Peyer's patch (tissue), 4 donors: ENCODE results near the gene OSBPL7. TPM values are rescaled to one million over a fixed set of nuclear protein-coding genes. Genes with fewer than 3 reads are reported as not detected.
A peak's percentile ranks its signal among the peaks of the same experiment; 100 is the strongest.

Source experiments
- DNase-seq, 3 donors: peaks; one replicate each; pipeline ENCODE4 v3.0.0-alpha.2; 2017 to 2019
- H3K27ac ChIP-seq, 4 donors: fragments of 200-600 bp; sonication (generic); one replicate each; pipeline ENCODE4 v1.5.1; 2016 to 2019
- H3K27me3 ChIP-seq, 2 donors: fragments of 200-600 bp; sonication (generic); one replicate each; pipeline ENCODE4 v1.5.1; 2019
- H3K36me3 ChIP-seq, 3 donors: fragments of 200-600 bp; sonication (generic); one replicate each; pipeline ENCODE4 v1.5.1; 2016 to 2019
- H3K4me1 ChIP-seq, 4 donors: fragments of 200-600 bp; sonication (generic); one replicate each; pipeline ENCODE4 v1.5.1; 2016 to 2019
- H3K4me3 ChIP-seq, 4 donors: fragments of 200-600 bp; sonication (generic); 1 replicate in 3 of 4; 2 replicates in 1 of 4; pipeline ENCODE4 v1.5.1; 2016 to 2019; ENCODE audit warnings: mild to moderate bottlenecking in 1 of 4
- H3K9me3 ChIP-seq, 4 donors: fragments of 200-600 bp; sonication (generic); one replicate each; pipeline ENCODE4 v1.5.1; 2016 to 2019; ENCODE audit warnings: mild to moderate bottlenecking in 1 of 4
- CTCF ChIP-seq, 6 experiments: fragments of 450-650 bp in 4 of 6; fragments of 200-600 bp in 2 of 6; sonication (generic) in 1 of 6; IDR thresholded peaks; one replicate each; pipeline ENCODE4 v1.5.1; 2017 to 2019; ENCODE audit warnings: antibody characterized with exemption in 6 of 6, mild to moderate bottlenecking in 3 of 6, moderate library complexity in 1 of 6
- POLR2A ChIP-seq, 2 donors: fragments of 450-650 bp; IDR thresholded peaks; one replicate each; pipeline ENCODE4 v1.5.1; 2017; ENCODE audit warnings: antibody characterized with exemption in 2 of 2, mild to moderate bottlenecking in 2 of 2, moderate library complexity in 2 of 2
- total RNA-seq, 4 donors: library from RNA; depleted of rRNA; stranded (reverse); fragments of >200 nt; gene quantifications; one replicate each; pipeline ENCODE4 v1.1.0, GENCODE V29; 2016

OSBPL7 gene
- total RNA-seq, 4 donors from 2014 or later: 31.4 to 104 (median 70.9) TPM

- Histone ChIP-seq H3K4me1 (peaks cover 7 to 47% (median 12%) of the 10 kb centered on the region in 4 donors), H3K36me3 (peaks cover 0 to 16% (median 0%) of the 10 kb centered on the region in 3 donors), H3K27ac (no peak overlapping the region), H3K9me3 (no peaks in the 10 kb centered on the region), H3K4me3 (no peak overlapping the region), H3K27me3 (peaks cover 0 to 9% of the 10 kb centered on the region in 2 donors)
- TF ChIP-seq POLR2A (IDR thresholded peaks at IDR 0.05): no peak
- TF ChIP-seq CTCF (IDR thresholded peaks at IDR 0.05): no peak
- DNase-seq: no peak
Observed at GRCh38 chr17:47845716-47846075, 24.1 kb upstream of the OSBPL7 start.

- Histone ChIP-seq H3K9me3 (no peaks in the 10 kb centered on the region), H3K4me3 (no peak overlapping the region), H3K4me1 (peaks cover 7 to 51% (median 12%) of the 10 kb centered on the region in 4 donors), H3K36me3 (peaks cover 0 to 16% (median 0%) of the 10 kb centered on the region in 3 donors), H3K27ac (no peak overlapping the region), H3K27me3 (peaks cover 0 to 9% of the 10 kb centered on the region in 2 donors)
- DNase-seq: no peak
- peak in 4 of 6 experiments; percentile 20 to 36 (median 29) for TF ChIP-seq CTCF (IDR thresholded peaks at IDR 0.05)
- no peak for TF ChIP-seq POLR2A (IDR thresholded peaks at IDR 0.05)
Observed at GRCh38 chr17:47844814-47845715, 23.5 kb upstream of the OSBPL7 start.

GRCh38 chr17:47844227-47844626 lies 22.6 kb upstream of the OSBPL7 start:
- DNase-seq: peak in 1 of 3 donors; percentile 70
- peak overlapping the region in 1 of 4 donors; percentile 79 for H3K27ac ChIP-seq
- H3K27me3 ChIP-seq: peaks cover 0 to 9% of the 10 kb centered on the region in 2 donors
- peaks cover 0 to 16% (median 0%) of the 10 kb centered on the region in 3 donors for H3K36me3 ChIP-seq
- no peaks in the 10 kb centered on the region for H3K9me3 ChIP-seq
- TF ChIP-seq CTCF (IDR thresholded peaks at IDR 0.05) (no peak), POLR2A (IDR thresholded peaks at IDR 0.05) (no peak)
- H3K4me3 ChIP-seq: no peak overlapping the region
- H3K4me1 ChIP-seq: peaks cover 7 to 60% (median 14%) of the 10 kb centered on the region in 4 donors

GRCh38 chr17:47843391-47843730 lies 21.8 kb upstream of the OSBPL7 start:
- Histone ChIP-seq H3K9me3 (no peaks in the 10 kb centered on the region), H3K27ac (peak overlapping the region in 2 of 4 donors; percentile 8 to 79), H3K4me3 (no peak overlapping the region), H3K36me3 (peaks cover 0 to 22% (median 0%) of the 10 kb centered on the region in 3 donors), H3K27me3 (peaks cover 0 to 9% of the 10 kb centered on the region in 2 donors), H3K4me1 (peaks cover 7 to 60% (median 14%) of the 10 kb centered on the region in 4 donors)
- TF ChIP-seq CTCF (IDR thresholded peaks at IDR 0.05) (no peak), POLR2A (IDR thresholded peaks at IDR 0.05) (no peak)
- no peak for DNase-seq

GRCh38 chr17:47841488-47842291 lies 20.1 kb upstream of the OSBPL7 start:
- Histone ChIP-seq H3K36me3 (peaks cover 0 to 22% (median 0%) of the 10 kb centered on the region in 3 donors), H3K9me3 (no peaks in the 10 kb centered on the region), H3K4me3 (peak overlapping the region; percentile 67 to 99 (median 82)), H3K27me3 (no peaks in the 10 kb centered on the region), H3K4me1 (peaks cover 7 to 46% (median 11%) of the 10 kb centered on the region in 4 donors), H3K27ac (peak overlapping the region; percentile 65 to 79 (median 78))
- no peak for DNase-seq
- TF ChIP-seq CTCF (IDR thresholded peaks at IDR 0.05) (no peak), POLR2A (IDR thresholded peaks at IDR 0.05) (no peak)
